Left hindlimb (tissue), 1 donor: ENCODE data around the gene PHAF1.
A peak's percentile ranks its signal among the peaks of the same experiment; 100 is the strongest.

ENCODE experiments used
- DNase-seq: peaks from one replicate; pipeline ENCODE4 v3.0.0-alpha.2; 2018

PHAF1 gene

GRCh38 chr16:67164599-67165061 lies 54.9 kb downstream of the PHAF1 start, which contains the start of gene HSF4:
HSF4 (plus strand) TSS chr16:67164745; CDS start chr16:67164812, 67 bp downstream.
- DNase-seq = no peak

- no peak for DNase-seq
Measured at GRCh38 chr16:67165121-67166078, 55.7 kb downstream of the PHAF1 start.

GRCh38 chr16:67166110-67166547 lies 56.4 kb downstream of the PHAF1 start:
- DNase-seq = no peak

- DNase-seq = no peak
Measured at GRCh38 chr16:67166598-67167168, 56.9 kb downstream of the PHAF1 start.

GRCh38 chr16:67167588-67167987 lies 57.8 kb downstream of the PHAF1 start:
- no peak for DNase-seq

GRCh38 chr16:67169011-67169451 lies 59.3 kb downstream of the PHAF1 start:
- DNase-seq = no peak

- no peak for DNase-seq
Measured at GRCh38 chr16:67169642-67170167, 60.0 kb downstream of the PHAF1 start.

- peak; percentile 83 for DNase-seq
Measured at GRCh38 chr16:67170168-67170948, 60.6 kb downstream of the PHAF1 start, which contains the start of gene NOL3. NOL3 (plus strand) TSS chr16:67170538.

- DNase-seq = no peak
Measured at GRCh38 chr16:67170949-67171649, 61.4 kb downstream of the PHAF1 start.

- DNase-seq = no peak
Measured at GRCh38 chr16:67173323-67173722, 63.6 kb downstream of the PHAF1 start.

GRCh38 chr16:67173808-67174705 lies 64.3 kb downstream of the PHAF1 start:
- peak; percentile 72 for DNase-seq

- DNase-seq = no peak
Measured at GRCh38 chr16:67174706-67175231, 65.0 kb downstream of the PHAF1 start.

GRCh38 chr16:67176662-67177061 lies 66.9 kb downstream of the PHAF1 start:
- DNase-seq = no peak

- DNase-seq = peak; percentile 64
Measured at GRCh38 chr16:67177743-67178699, 68.3 kb downstream of the PHAF1 start.

- DNase-seq = no peak
Measured at GRCh38 chr16:67179421-67180080, 69.8 kb downstream of the PHAF1 start.

- DNase-seq = peak; percentile 25
Measured at GRCh38 chr16:67180166-67180565, 70.4 kb downstream of the PHAF1 start.

- DNase-seq = no peak
Measured at GRCh38 chr16:67181346-67181745, 71.6 kb downstream of the PHAF1 start.

- no peak for DNase-seq
Measured at GRCh38 chr16:67182288-67182687, 72.5 kb downstream of the PHAF1 start.

GRCh38 chr16:67183284-67183626 lies 73.5 kb downstream of the PHAF1 start:
- no peak for DNase-seq
